ENCODE measurements around the gene DSG4.
"Not testable (repeated sequence)": the region's sequence is repeated elsewhere in the genome, so short reads cannot be mapped to it uniquely, and the experiment has no call there.

The DSG4 gene

GRCh38 chr18:31376477-31376876, at the start of gene DSG4:
DSG4 (plus strand) TSS chr18:31376777; CDS start chr18:31376912, 135 bp downstream.
- no peak for DNase-seq

- no peak for DNase-seq
Observed at GRCh38 chr18:31329787-31330438, 46.7 kb upstream of the DSG4 start.

- no peak for DNase-seq
Observed at GRCh38 chr18:31343454-31343853, 33.1 kb upstream of the DSG4 start.

GRCh38 chr18:31353336-31353735, 23.2 kb upstream of the DSG4 start:
- DNase-seq = not testable (repeated sequence)

- DNase-seq = no peak
Observed at GRCh38 chr18:31354990-31355389, 21.6 kb upstream of the DSG4 start.

- no peak for DNase-seq
Observed at GRCh38 chr18:31356025-31356424, 20.6 kb upstream of the DSG4 start.

- no peak for DNase-seq
Observed at GRCh38 chr18:31364190-31364589, 12.4 kb upstream of the DSG4 start.

- DNase-seq = no peak
Observed at GRCh38 chr18:31369478-31369877, 7.1 kb upstream of the DSG4 start.

- no peak for DNase-seq
Observed at GRCh38 chr18:31371989-31372388, 4.6 kb upstream of the DSG4 start.

GRCh38 chr18:31373641-31374040, 2.9 kb upstream of the DSG4 start:
- no peak for DNase-seq

- no peak for DNase-seq
Observed at GRCh38 chr18:31380912-31381311, 4.3 kb downstream of the DSG4 start.

GRCh38 chr18:31382107-31382506, 5.5 kb downstream of the DSG4 start:
- DNase-seq = no peak

GRCh38 chr18:31386741-31387140, 10.2 kb downstream of the DSG4 start:
- no peak for DNase-seq

- no peak for DNase-seq
Observed at GRCh38 chr18:31393286-31393685, 16.7 kb downstream of the DSG4 start.

- no peak for DNase-seq
Observed at GRCh38 chr18:31396796-31397612, 20.4 kb downstream of the DSG4 start.

GRCh38 chr18:31398191-31398590, 21.6 kb downstream of the DSG4 start:
- no peak for DNase-seq

GRCh38 chr18:31399306-31400032, 22.9 kb downstream of the DSG4 start:
- DNase-seq = no peak

- DNase-seq = no peak
Observed at GRCh38 chr18:31401156-31402025, 24.8 kb downstream of the DSG4 start.

GRCh38 chr18:31402026-31402373, 25.4 kb downstream of the DSG4 start:
- no peak for DNase-seq

GRCh38 chr18:31403409-31403808, 26.8 kb downstream of the DSG4 start:
- no peak for DNase-seq

GRCh38 chr18:31407649-31408048, 31.1 kb downstream of the DSG4 start:
- no peak for DNase-seq

- DNase-seq = no peak
Observed at GRCh38 chr18:31409276-31409675, 32.7 kb downstream of the DSG4 start.

All from activated CD4-positive, alpha-beta T cell treated with anti-CD3 and anti-CD28 coated beads for 1 hour (primary cell).